ENCODE measurements around the gene AK2.
"Not testable (repeated sequence)": the region's sequence is repeated elsewhere in the genome, so short reads cannot be mapped to it uniquely, and the experiment has no call there.

AK2 gene

GRCh38 chr1:33001282-33001681 is 35.4 kb downstream of the AK2 start:
- no peak for DNase-seq (ENCODE audit: low read depth in 2 of 2, low spot score in 1 of 2)

DNA sequence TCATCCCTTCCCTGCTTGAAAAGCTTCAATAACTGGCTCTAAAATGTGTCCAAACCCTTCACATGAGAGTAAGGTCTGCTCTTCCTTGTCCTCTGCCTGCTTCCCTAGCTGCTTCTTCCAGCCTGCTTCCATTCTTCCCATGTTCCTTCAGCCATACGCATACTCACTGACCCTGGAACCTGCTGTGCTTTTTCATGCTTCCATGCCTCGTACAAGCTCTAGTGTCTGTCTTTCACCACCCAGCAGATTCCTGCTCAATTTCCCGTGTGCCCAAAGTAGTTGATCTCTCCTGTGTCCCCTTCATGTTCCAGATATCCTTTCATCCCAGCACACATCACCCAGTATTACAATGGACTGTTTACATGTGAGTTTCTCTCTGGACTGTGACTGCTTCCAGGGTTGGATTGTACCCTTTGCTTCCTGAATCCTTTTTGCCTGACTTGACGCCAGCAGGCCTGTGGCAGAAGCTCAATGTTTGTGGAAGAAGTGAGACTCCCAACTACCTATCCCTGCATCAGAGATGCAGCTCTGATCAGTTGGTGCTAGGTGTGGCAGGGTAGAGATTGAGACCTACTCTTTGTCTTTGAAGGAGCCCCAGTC is 36.2 kb downstream of the AK2 start:
- DNase-seq (ENCODE audit: low read depth in 2 of 2, low spot score in 1 of 2) = no peak

DNA sequence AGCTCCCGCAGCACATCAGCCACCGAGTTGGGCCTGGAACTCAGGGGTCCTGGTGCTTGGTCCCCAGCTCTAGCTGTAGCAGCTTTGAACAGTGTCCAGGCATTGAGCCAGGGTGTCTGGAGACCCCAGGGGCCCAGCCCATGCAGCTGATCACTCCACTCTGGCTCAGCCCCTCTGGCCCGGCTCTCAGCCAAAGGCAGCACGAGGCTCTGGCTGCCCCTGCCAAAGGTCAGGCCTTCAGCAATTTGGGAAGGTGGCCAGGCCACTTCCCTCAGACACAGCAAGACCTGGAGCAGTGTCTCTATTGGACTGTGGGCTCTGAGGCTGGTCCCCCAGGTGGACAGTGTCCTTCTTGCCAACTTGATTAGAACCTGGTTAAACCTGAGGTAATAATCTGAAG is 37.7 kb downstream of the AK2 start:
- DNase-seq (ENCODE audit: low read depth in 2 of 2, low spot score in 1 of 2) = no peak

DNA sequence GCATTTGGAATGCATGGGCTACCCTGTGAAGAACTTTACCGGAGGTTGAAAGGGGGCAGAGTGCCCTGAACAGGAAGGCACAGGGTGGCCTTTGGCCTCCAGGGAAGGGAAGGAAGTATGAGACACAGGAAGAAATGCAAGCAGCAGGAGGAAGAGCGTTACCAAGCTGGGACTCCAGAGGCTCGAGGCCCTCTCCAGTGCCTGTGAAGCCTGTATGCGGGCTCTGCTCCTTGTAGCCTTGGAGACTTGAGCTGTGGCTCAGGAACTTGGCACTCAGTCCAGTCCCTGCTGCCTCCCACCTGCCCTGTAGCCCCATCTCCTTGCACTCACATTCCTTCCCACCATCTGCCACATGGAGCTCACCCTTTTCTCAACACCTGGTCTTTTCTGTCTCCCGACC is 38.6 kb downstream of the AK2 start:
- DNase-seq (ENCODE audit: low read depth in 2 of 2, low spot score in 1 of 2) = no peak

GRCh38 chr1:32997381-32997891 is 39.2 kb downstream of the AK2 start:
- DNase-seq (ENCODE audit: low read depth in 2 of 2, low spot score in 1 of 2) = no peak

DNA sequence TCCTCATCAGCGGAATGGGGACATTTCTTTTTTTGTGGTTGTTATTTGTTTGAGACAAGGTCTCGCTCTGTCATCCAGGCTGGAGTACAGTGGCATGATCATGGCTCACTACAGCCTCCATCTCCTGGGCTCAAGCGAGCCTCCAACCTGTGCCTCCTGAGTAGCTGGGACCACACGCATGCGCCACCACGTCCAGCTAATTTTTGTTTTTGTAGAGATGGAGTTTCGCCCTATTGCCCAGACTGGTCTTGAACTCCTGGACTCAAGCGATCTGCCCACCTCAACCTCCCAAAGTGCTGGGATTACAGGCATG is 43.4 kb downstream of the AK2 start:
- DNase-seq (ENCODE audit: low read depth in 2 of 2, low spot score in 1 of 2) = not testable (repeated sequence)

DNA sequence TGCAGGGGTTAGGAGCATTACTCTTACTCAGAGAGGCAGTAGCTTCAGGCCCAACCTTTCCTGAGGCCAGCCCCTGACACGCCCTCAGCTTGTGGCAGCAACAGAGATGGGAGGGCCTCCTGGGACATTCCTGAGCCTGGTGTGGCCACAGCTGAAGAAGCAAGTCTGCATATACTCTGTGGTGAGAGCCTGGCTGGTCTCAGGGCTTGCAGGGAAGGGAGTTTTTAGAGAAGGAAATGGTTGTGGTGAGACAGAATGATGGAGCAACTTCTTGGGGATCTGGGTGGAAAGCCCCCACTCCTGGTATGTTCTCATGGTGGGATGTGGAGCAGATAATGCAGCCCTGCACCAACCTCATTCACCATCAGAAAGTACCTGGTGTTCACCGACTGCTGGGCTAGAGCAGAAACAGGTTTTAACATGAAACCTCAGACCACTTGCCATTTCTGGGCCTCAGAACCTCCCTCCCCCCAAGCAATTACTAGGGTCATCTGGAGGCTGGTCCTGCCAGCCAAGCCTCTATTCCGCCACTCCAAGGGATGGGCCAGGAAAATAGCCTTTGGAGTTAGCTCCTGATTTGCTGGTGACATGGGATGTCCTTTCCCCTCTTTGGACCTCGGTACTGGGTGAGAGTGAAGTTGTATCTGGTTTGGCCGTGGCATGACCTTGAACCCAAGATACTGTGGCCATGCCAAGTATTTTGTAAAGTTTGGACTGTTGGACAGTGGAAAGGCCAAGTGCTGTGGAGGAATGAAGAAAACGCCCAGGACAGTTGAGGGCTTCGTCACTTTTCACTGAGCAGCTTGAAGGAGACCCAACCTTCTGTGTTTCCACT is 44.0 kb downstream of the AK2 start:
- peak in 1 of 2 donors; percentile 25 for DNase-seq (ENCODE audit: low read depth in 2 of 2, low spot score in 1 of 2)

GRCh38 chr1:32991819-32992488 is 44.7 kb downstream of the AK2 start:
- DNase-seq (ENCODE audit: low read depth in 2 of 2, low spot score in 1 of 2) = no peak

- no peak for DNase-seq (ENCODE audit: low read depth in 2 of 2, low spot score in 1 of 2)
Measured at GRCh38 chr1:32991386-32991785, 45.3 kb downstream of the AK2 start.

GRCh38 chr1:32990887-32991286 is 45.8 kb downstream of the AK2 start:
- no peak for DNase-seq (ENCODE audit: low read depth in 2 of 2, low spot score in 1 of 2)

DNA sequence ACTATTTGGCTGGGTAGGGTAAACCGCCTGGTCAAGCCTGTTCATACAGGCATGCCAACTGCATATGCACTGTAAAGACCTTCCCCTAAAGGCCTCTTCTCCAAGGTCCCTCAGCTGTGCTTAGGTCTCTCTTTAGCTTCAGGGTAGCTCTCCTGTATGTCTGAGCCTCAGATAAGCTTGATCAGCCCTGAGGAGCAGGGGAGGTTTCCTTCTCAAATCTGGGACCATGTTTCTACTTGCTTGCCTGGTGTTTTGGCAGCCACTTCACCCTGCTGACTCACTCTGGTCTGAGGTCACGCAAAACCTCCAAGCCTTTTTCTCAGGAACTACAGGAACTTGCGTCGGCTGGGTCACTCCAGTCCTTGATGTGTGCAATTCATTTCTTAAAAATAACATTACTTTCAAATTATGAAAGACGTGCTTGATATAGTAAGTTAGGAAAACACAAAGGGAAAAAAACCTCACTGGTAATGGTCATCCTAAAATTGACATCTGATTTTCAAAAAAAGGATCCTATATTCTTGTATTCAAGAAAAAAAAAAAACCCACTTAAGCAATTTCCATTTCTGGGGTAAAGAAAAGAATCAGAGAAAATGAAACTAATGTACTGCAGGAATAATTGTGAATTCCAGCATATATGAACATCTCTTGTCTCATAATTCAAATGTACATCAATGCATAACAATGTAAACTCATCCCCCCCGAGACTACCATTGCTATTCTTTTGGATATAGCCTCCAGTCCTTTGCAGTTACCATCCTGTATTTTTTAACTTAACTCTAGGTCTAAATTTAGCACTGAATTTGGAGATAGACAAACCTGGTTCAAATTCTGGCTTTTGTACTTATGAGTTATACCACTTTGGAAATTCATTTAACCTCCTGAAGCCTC is 47.3 kb downstream of the AK2 start:
- no peak for DNase-seq (ENCODE audit: low read depth in 2 of 2, low spot score in 1 of 2)

- no peak for DNase-seq (ENCODE audit: low read depth in 2 of 2, low spot score in 1 of 2)
Measured at GRCh38 chr1:32988665-32989064, 48.0 kb downstream of the AK2 start.

DNA sequence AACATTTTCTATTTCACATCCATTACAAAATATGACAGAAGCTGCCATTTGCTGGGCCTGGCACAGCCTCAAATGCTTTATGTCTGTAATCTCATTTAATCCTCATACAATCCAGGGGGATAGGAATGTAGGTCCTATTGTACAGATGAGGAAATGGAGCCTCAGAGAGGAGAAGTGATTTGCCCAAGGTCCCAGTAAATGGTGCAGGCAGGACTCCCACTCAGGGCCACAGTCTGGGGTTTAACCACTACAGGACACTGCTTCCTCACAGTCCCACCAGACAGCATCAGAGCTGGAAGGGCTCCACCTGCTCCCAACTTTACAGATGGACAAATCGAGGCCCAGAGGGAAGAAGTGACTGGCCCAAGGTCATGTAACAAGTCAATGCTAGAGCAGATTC is 51.5 kb downstream of the AK2 start:
- no peak for DNase-seq (ENCODE audit: low read depth in 2 of 2, low spot score in 1 of 2)

DNA sequence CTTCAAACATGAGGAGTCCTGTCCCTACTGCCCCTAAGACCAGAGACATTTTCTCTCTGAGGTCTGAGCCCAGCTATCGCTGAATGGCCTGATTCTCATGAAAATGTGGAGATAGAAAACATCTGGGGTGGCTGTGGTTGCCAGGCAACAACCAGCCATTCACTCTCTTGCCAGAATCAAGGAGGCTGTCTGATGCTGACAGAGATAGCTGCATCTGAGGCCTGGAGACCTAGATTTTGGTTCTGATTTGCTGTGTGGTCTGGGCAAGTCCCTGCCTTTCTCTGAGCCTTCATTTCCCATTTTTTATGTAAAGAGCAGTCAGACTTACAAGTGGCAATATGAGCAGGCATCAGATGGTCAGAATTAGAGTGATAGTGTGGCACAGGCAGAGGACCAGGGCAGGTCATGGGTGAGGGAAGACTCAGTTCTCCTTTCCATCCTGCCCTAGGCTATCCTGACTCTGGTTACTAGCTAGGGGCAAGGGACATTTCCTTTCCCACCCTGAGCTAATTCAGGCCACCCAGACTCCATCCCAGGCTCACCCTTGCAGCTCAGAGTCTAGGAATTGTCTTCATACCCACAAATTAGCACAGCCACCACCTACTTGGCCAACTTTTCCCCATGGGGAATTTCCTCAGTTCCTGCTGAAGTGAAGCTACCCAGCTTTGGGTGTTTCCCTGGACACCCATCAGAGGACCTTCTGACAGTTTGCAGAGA is 52.1 kb downstream of the AK2 start:
- DNase-seq (ENCODE audit: low read depth in 2 of 2, low spot score in 1 of 2) = no peak

DNA sequence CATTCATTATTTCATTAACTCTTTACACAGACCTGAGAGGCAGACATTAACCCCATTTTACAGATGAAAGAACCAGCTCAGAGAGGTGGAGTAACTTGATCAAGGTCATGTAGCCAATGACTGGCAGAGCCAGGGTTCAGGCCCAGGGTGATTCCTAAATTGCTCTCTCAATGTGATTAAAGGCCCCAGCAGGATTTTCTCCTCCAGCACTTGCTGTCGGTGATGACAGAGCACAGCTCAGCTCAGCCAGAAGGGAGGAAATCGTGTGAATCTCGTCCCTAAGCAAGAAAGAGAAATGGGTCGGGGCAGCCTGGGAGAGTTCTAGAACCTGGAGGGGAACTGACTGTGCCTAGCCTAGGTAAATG is 52.6 kb downstream of the AK2 start:
- DNase-seq (ENCODE audit: low read depth in 2 of 2, low spot score in 1 of 2) = no peak

GRCh38 chr1:32983020-32983419 is 53.7 kb downstream of the AK2 start:
- no peak for DNase-seq (ENCODE audit: low read depth in 2 of 2, low spot score in 1 of 2)

DNA sequence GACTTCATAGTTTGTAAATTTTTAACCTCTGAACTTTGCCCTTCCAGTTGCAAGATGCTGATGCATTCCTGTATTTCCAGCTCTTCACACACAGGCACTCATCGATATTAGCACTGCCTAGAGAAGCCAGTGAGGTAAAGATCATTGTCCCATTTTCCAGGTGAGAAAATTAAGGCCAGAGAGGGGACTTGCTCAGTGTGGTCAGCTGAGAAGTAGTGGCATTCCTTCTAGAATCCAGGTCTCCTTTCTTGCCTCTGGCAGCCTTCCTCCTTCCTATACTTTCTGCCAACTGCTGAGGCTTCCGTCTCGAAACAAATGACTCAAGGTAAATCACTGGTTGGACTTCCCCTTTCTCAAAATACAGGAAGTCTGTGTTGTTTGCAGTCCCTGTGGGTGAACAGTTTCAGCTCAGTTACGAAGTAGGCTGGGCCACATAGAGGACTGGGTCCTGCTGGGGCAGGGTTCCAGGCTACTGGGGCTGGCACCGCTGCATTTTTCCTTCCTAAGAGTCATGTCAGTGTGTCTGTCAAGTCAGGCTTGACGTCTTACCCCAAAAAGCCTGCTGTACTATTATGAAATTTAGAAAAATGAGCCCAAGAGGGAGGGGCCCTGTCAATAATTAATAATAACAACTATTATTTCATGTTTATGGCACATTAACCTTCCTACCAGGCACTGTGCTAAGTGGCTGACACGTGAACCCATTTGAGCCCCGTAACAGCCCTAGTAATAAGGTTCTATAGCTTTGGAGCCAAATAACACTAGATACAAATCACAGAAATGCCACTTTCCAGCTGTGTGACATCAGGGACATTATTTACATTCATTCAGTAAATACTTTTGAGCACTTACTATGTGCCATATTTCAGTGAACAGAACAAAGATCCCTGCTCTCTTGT is 55.4 kb downstream of the AK2 start:
- DNase-seq (ENCODE audit: low read depth in 2 of 2, low spot score in 1 of 2) = peak in 1 of 2 donors; percentile 34

DNA sequence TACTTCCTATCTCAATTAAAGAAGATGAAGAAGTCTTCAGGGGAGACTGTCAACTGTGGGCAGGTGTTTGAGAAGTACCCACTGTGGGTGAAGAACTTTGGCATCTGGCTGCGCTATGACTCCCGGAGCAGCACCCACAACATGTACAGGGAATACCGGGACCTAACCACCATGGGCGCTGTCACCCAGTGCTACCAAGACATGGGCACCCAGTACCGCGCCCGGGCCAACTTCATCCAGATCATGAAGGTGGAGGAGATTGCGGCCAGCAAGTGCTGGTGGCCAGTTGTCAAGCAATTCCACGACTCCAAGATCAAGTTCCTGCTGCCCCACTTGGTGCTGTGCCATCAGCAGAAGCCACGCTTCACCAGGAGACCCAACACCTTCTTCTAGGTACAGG is 56.6 kb downstream of the AK2 start:
- no peak for DNase-seq (ENCODE audit: low read depth in 2 of 2, low spot score in 1 of 2)

- DNase-seq (ENCODE audit: low read depth in 2 of 2, low spot score in 1 of 2) = no peak
Measured at GRCh38 chr1:32978854-32979253, 57.8 kb downstream of the AK2 start.

Data from stimulated activated CD8-positive, alpha-beta memory T cell treated with anti-CD3 and anti-CD28 coated beads, Interleukin-4, amount 100 ng/mL, for 4 hours (primary cell).